Measurements from ENCODE around the gene WDFY1.
A peak's percentile ranks its signal among the peaks of the same experiment; 100 is the strongest.

The WDFY1 gene, protein sequence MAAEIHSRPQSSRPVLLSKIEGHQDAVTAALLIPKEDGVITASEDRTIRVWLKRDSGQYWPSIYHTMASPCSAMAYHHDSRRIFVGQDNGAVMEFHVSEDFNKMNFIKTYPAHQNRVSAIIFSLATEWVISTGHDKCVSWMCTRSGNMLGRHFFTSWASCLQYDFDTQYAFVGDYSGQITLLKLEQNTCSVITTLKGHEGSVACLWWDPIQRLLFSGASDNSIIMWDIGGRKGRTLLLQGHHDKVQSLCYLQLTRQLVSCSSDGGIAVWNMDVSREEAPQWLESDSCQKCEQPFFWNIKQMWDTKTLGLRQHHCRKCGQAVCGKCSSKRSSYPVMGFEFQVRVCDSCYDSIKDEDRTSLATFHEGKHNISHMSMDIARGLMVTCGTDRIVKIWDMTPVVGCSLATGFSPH

DNA sequence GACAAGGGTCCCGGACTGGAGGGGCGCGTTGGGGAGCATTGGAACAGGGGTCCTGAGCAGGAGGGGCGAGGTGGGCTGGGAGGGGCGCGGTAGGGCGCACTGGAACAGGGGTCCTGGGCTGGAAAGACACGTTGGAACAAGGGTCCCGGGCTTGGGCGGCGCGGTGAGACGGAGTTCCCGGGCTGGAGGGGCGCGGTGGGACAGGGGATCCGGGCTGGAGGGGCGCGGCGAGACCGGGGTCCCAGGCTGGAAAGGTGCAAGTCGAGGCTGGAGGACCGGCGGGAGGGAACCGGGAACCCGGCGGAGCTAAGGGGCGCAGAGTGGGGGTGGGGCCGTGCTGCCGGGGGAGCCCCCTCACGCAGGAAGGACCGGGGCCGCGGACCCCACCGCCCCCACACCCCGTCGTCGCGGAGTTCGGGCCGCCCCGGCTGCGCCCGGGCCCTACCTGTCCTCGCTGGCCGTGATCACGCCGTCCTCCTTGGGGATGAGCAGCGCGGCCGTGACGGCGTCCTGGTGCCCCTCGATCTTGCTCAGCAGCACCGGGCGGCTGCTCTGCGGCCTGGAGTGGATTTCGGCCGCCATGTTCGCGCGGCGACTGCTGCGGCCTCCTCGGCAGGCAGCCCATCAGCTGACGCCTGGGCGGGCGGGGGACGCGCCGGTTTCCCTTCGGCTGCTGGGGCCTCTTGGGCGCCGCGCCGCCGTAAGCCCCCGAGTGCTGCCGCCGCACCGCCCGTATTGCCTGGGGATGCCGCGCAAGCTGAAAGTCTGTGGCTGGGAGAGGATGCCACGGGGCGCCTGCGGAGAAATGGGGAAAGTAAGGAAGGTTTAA, at the start of gene WDFY1:
Gene WDFY1, minus strand, starts transcription at position 633 of the 829 bp plus-strand sequence. Its CDS starts 51 bp downstream, at position 582.
- DNase-seq = peak; percentile 93

DNA sequence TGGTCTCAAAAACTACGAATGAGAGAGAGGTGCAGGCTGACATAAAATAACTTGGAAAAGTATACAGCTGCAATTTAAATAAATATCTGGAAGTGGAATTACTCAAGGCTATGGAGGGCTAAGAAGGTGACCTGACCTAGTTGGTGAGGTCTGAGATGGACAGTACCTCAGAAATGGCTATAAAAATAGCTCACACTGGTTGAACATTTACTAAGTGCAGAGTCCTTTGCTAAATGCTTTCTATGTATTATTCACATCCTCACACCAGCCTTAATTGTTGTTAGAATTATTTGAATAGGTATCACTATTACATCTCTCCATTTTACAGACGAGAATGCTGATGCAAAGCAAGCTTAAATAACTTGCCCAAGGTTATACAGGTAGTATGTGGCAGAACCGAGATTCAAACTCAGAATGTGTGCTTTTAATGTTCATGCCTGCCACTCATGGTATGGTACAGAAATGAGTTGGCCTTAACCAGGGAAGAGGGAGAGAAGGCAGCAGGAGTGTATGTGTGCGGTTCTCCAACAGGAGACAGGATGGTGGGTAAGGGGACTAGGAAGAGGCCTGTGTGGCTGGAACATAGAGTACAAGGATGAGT, 49.5 kb upstream of the WDFY1 start:
- no peak for DNase-seq

DNA sequence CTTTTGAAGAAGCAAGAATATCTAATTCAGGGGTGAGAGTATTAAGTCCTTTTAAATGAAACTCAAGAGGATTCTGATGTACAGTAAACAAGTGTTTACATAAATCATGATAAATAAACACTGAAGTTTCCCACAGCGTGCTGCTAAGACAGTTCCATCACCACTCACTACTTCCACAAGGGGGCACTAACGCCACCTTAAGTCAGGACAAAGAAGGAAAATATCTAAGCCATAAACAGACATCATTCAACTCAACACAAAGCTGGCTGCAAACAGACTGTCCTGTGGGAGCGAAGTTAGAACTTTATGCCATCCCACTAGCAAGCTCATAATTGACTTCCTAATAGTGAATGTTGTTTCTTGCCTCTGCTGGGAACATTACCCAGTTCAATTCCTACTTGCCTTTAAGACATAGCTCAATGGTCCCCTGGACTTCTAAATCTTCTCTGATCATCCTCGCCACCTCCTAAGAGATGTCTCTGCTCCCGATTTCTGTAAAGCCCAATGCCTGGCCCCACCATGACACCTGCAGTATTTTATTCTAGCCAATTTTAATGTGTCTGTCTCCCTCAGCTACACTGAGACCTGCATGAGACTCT, 48.6 kb upstream of the WDFY1 start:
- peak; percentile 69 for DNase-seq

DNA sequence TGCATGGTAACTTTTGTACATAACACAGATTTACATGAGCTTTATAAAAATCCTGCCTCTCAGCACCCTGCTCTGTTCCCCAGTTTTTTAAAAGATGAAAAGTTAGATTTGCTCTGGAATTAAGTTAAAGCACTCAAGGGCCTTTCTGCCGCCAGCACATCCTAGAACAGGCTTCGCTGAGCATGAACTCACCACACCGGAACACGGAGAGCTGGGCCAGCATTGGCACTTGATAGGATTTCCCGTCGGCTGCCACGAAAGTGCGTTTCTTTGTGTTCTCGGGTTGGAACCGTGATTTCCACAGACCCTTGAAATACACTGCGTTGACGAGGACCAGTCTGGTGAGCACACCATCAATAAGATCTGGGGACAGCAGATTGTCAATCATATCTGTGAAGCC, 46.5 kb upstream of the WDFY1 start:
- no peak for DNase-seq

DNA sequence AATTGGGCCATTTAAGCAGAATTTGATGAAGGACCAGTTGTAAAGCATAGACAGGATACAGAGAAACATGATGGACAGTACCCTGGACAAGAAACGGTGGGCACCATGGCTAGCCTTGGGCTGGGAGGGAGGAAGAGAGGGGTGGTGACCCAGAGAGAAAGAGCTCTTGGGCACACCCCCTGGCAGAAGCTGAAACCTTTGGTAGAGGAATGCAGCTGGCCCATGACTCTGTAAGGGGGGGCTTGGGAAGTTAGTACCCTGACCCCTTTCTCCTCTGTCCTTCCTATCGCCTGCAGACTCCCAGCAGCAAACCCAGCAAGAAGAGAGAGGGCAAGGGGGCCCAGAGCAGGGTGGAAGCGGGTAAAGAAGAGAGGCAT, 44.7 kb upstream of the WDFY1 start:
- no peak for DNase-seq

DNA sequence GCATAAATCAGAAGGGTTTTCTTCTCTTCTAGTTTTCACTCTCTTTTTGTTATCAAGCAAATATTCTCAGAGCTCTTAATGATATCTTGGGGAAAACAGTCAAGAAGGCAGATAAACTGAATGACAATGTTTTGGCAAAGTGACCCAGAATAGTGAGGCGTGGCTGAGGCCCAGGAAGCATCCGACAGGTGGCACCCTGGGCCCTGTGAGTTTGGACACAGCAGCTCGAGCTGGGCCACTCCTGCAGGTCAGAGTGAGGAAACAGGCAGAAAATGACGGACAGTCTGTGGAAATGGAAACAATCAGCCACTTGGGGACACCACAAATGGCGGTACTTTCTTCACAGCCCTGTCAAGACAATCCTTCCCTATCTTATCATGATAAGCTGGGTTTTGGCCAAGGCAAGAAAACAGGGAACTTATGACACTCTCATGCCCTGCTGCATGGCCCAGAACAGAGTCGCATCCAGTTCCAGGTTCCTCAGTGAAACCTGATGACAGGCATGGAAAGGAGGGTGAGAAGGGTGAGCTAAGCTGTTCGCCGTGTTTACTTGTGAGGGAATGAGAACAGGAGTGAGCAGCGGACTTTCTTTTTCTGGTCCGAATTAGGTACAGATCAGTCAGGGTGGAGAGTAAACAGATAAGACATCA, 44.2 kb upstream of the WDFY1 start:
- no peak for DNase-seq

DNA sequence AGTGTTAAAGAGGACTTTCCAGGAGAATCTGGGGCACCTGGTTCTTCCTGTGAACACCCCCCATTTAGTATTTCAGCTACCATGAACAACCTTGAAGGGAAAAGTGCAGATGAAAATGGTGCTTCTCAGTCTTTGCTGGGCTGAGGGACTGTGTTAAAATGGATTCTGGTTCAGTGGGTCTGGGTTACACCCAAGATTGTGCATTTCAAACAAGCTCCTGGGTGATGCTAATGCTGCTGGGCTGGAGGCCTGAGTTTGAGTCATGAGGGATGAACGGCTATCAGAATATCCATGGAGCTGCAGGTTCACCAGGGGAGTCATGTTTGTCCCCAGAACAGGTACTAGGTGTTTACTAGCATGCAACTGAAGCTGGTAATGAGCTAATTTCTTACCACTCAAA, 36.1 kb upstream of the WDFY1 start:
- DNase-seq = no peak

DNA sequence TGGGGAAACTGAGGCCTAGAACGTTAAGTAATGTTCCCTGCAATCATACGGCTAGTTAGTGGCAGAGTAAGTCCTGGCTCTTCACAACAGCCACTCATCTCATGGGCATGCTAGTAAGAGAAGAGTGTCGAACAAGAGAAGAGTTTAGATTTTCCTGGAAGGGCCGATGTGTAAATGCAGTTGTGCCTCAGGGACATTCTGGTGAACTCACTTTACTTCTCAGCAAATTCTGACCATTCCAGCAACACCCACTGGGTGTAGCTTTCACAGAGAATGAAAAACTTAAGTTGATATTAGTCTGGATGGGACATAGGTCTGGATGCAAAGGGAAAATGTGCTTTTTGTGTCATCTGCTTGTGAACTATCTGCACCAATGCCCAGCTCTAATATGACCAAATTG, 35.7 kb upstream of the WDFY1 start:
- no peak for DNase-seq

DNA sequence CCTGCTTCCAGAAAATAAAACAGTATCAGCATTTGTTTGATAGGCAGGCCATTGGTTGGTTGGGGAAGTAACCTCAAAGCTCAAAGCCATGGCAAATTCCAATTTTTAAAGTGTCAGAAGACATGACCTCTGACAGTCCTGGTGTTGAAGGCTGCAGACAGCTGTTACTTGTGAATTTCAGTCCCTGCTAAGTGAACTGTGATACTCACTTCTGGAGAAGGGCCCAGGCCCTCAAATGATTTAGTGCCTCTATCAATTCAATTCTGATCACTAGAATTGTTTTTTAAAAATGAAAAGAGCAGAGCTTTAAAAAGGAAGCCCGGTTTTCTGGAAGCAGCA, 35.2 kb upstream of the WDFY1 start:
- no peak for DNase-seq

DNA sequence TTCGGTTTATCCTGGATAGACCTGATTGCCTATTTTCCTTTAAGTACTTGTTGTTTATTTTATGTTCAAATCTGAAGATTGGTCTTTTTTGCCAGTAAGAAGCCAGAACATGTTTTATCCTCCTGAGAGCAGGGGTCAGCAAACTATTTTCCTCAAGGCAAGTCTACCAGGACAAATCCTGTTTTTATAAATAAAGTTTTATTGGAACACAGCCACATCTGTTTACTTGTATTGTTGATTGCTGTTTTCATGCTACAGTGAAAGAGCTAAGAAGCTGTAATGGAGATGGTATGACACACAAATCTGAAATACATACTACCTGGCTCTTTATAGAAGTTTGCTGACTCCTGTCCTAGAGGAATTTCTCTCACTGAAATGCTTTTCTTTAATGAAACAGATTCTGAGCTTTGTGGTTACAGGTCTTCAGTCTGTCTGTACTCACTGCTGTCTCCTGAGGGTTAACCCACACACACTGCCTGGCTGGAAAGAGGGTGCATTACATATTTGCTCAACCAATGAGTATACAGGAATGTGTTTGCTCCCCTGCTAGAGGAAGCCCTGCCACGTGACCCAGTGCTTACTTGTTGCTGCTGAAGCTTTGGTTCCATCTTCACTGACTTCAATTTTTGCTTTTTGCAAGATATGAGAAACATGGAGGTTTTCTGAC, 34.7 kb upstream of the WDFY1 start:
- DNase-seq = no peak

DNA sequence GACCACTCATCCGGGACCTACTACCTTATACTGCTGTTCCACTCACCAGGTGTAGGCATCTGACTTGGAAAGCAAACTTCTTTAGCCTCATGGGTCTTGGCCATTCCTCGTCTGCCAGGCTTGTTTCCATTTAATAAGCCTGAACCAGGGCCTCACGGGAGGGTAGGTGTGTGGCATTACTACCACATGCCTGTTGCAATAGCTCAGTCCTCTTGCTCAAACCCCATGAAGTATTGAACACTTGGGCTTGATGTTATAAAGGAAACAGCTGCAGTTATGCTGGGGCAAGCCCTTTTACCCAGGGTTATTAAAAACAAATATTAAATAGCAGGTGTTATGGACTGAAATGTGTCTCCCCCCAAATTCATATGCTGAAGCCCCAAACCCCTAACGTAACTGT, 33.3 kb upstream of the WDFY1 start:
- DNase-seq = no peak

DNA sequence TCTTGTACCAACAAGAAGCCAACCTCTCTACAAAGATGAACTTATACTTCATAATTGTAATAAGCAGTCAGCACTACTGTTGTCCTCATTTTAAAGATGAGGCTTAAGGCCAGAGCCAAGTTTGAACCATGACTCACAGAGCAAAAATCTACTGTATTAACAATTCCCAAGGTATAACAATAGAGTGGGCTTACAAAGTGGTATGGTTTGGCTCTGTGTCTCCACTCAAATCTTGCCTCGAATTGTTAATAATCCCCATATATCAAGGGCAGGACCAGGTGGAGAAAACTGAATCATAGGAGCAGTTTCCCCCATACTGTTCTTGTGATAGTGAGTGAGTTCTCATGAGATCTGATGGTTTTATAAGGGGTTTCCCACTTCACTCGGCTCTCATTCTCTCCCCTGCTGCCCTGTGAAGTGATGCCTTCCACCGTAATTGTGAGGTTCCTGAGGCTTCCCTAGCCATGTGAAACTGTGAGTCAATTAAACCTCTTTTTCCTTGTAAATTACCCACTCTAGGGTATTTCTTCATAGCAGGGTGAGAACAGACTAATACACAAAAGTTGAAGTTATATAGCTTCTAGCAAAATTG, 31.6 kb upstream of the WDFY1 start:
- no peak for DNase-seq

DNA sequence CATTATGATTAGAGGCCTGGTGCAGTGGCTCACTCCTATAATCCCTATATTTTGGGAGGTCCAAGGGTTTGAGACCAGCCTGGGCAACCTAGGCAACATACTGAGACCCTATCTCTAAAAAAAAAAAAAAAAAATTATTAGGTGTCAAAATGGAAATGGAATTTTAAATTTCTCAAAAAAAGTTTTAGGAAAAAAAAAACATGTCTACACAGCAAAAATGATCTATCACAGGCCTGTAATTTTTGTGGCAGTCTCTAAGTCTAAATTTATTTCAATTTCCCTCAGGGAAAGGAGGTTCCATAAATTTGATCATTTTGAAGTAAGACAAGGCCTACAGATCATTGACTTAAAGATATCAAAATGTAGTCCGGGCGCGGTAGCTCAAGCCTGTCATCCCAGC, 28.5 kb upstream of the WDFY1 start:
- DNase-seq = no peak

DNA sequence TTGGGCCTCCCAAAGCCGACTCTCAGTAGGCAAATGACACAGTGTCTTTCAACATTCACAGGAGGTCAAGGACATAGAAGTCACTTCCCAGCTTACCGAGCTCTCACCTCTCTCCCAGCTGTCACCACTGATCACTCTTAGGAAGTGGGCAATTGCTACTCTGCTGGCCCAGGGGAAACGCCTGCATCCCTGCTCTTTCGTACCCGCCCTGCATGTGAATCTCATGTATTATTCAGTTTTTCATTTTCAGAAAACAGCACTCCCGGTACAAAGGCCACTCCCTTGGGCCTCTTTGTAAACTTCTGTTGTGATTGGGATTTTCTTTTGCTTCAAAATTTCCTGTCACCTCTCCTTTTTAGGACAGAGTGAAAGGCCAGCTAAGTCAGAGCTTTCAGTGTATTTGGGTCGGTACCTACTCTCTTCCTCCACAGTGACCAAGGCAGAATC, 27.5 kb upstream of the WDFY1 start:
- DNase-seq = no peak

DNA sequence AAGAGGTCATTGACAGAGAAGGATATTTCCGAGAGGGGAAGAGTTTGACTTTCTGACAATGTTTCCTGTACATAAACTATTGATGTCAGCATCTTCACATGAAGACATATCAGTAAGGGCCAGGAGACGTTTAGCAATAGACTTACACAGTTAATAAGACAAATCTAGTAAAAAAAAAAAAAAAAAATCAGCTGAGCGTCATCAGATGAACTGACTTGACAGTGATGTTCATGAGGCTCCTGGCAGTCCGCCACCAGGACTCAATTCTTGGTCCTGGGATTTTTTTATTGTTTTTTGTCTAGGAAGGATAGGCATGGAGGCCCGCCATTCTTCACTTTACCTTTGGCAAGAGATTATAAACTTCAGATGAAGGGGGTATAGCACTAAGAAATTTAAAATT, 26.6 kb upstream of the WDFY1 start:
- DNase-seq = no peak

DNA sequence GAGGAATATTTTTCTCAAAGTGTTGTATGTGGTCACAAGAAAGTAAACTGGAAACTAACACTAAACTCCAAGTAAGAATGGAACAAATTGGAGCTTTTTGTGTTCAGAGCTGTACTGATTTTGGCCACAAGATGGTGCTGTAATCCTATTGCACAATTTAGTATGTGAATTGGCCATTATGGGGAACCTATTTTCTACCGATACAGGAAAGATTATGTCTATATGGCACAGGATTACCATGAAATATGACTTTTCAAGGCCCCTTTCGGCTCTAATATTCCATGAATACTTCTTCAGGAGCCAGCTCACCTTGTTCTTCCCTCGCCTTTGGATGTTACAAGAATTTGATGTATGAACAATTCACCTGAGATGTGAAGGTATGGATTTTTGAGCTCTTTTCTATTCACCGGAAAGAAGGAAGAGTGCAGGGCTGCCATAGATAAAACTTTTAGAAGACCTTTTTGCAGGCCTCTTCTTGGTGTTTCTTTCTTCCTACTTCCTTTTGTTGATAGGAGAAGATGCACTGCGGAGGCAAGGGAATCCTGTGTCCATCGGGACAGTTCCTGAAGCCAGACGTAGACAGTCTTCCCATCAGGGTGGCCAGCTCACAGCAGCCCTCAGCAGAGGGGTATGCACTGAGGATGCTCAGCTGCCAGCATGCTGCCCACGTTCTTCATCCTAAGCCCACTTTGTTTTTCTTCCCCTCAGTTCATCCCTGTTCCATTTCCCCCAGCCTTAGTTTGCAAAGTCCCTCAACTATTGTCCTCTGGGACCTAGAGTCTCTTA, 25.4 kb upstream of the WDFY1 start:
- peak; percentile 49 for DNase-seq

DNA sequence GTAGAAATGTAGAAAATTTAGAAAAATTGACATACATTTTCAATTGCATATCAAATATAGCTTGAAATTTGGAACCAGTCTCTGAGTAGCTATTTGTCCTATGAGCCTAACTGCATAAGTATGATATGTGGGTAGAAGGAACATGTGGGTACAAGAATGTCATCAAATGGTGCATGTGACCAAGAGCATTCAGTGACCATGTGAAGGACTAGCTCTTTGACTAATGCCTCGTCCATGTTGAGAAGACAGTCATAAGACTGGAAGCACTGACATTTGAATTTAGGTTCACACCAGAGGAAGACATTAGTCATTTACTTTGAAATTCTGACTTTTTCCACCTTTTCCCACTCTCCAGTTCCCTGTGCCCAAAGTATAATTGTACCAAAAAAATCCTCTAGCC, 24.7 kb upstream of the WDFY1 start:
- DNase-seq = no peak

DNA sequence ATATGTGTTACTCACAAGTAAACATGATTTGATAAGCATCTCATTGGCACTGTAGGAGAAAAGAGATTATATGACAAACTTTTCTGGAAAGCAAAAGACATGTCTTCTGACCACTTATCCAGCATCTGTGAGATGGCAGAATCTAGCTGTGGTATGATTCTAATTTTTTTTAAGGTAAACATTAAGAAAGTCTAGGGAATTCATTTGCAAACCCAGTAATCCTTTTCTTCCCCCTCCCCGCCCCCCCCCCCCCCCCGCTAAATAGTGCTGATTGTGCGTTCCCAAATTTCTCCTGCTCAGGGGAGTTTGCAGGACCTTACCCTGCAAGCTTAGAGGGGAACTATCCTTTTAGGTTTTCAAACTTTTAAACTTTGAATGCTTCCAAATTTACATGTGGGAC, 24.2 kb upstream of the WDFY1 start:
- no peak for DNase-seq

DNA sequence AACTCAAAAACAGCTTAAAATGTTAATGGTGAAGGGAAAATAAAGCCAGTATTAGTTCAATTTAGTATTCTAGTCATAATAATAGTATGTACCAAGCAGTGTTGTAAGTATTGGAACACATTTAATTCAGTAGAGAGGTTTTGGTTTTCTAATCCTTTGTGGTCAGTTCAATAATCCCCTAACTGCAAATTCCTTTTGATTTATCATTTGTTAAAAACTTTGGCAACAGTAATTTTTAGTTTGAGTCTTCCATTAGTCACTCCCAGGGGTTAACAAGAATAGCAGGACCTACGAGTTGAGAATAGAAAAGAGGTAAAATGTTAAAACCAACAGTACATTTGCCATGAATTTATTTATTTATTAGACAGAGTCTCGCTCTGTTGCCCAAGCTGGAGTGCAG, 22.8 kb upstream of the WDFY1 start:
- no peak for DNase-seq

DNA sequence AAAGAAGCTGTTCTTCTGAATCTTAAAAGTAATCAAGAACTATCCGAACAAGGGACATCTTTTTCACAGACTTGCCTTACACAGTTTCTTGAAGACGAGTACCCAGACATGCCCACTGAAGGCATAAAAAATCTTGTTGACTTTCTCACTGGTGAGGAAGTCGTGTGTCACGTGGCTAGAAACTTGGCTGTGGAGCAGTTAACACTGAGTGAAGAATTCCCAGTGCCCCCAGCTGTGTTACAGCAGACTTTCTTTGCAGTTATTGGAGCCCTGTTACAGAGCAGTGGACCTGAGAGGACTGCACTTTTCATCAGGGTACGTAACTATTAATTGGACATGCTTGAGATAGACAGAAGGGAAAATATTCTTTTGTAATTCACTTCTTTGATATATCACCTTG, 14.6 kb upstream of the WDFY1 start:
- no peak for DNase-seq

All from femur (tissue), 1 donor.